Measurements from ENCODE around the gene YTHDF1. TPM values are rescaled to one million over a fixed set of nuclear protein-coding genes. Genes with fewer than 3 reads are reported as not detected.

The YTHDF1 gene
- total and polyA plus RNA-seq, 2 of the 4 experiments (the other 2 are of a cell fraction), result 10.9 to 22.6 TPM

DNA sequence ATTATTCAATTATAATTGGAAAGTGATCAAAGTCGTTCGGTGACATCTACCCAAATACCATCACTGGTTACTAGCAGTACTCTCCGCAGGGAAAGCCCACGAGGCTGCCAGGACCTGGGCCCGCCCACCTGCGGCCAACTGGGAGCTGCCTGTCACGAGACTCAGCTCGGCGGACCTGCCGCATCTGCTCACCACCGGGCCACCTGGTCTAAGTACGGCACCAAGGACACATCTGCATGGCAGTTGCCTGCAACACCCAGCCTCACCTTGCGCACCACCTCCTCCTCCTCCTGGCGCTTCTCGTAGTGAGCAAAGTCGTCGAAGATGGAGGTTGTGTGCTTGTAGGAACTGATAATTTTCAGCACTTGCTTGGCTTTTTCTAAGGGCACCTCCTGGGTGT, 13.9 kb downstream of the YTHDF1 start:
- CTCF ChIA-PET, result no interaction called here
- Histone ChIP-seq H4K5ac (ENCODE audit: low read depth, low read length) (no peak overlapping the region), H2AK5ac (ENCODE audit: low read depth, low read length) (no peak overlapping the region), H3K36me3 (ENCODE audit: control insufficient read depth, insufficient read depth, low read length) (peaks cover 52% of the 10 kb centered on the region), H2AFZ (replicated peaks; ENCODE audit: low read length, poor library complexity) (no peak overlapping the region), H4K91ac (ENCODE audit: insufficient read depth, low read depth, low read length) (no peak overlapping the region), H3K18ac (ENCODE audit: low read depth, low read length) (no peak overlapping the region), H3K27me3 (ENCODE audit: control insufficient read depth, insufficient read depth, low read length) (no peaks in the 10 kb centered on the region), H3K4ac (ENCODE audit: low read depth, low read length) (no peak overlapping the region), H2BK20ac (ENCODE audit: low read depth, low read length) (no peak overlapping the region), H3K4me1 (ENCODE audit: control insufficient read depth, insufficient read depth, low read length) (no peaks in the 10 kb centered on the region; the same call in 1 of the 2 replicates), H3K9ac (ENCODE audit: low read depth, low read length) (no peak overlapping the region), H3K56ac (ENCODE audit: extremely low read depth, insufficient read depth, low read length) (no peak overlapping the region), H3K4me3 (ENCODE audit: insufficient read depth, low read depth, low read length) (no peak overlapping the region), H3K4me2 (ENCODE audit: low read depth, low read length) (no peak overlapping the region), H3K9me1 (ENCODE audit: insufficient read depth, low read length) (peaks cover 3% of the 10 kb centered on the region; the same call in 1 of the 2 replicates), H3K79me1 (ENCODE audit: low read depth in 1 of 2, low read length in 2 of 2) (peaks cover 18 to 79% of the 10 kb centered on the region in 2 experiments), H3K14ac (replicated peaks; ENCODE audit: low read depth, low read length) (no peak overlapping the region), H2AK9ac (replicated peaks; ENCODE audit: low read depth, low read length, poor library complexity) (no peak overlapping the region), H4K8ac (ENCODE audit: low read depth in 2 of 2, low read length in 2 of 2) (no peak overlapping the region), H2BK120ac (ENCODE audit: low read depth, low read length) (no peak overlapping the region), H3K23ac (ENCODE audit: low read depth, low read length) (no peak overlapping the region), H2BK15ac (ENCODE audit: low read depth, low read length) (no peak overlapping the region), H4K20me1 (ENCODE audit: insufficient read depth, low read length) (peaks cover 96% of the 10 kb centered on the region), H3K27ac (ENCODE audit: insufficient read depth, low read length) (no peak overlapping the region), H2BK5ac (ENCODE audit: low read depth, low read length, poor library complexity, severe bottlenecking) (no peak overlapping the region), H3K9me3 (ENCODE audit: control insufficient read depth, insufficient read depth, low read length) (no peaks in the 10 kb centered on the region)
- no TSS peak for BruUV-seq (replicated peaks)
- dilution Hi-C loops (cut with HindIII; ENCODE audit: low sequenced_read_pairs, unreplicated experiment), result no loop called here
- 88% methylated on average over 7 of the region's 17 CpGs; no CpG with 5 or more reads in 1 of the 2 experiments for WGBS, 2 experiments (ENCODE audit: extremely low coverage in 2 of 2, insufficient read length in 1 of 2)
- intact Hi-C loops (cut with micrococcal nuclease), result no loop called here
- TF ChIP-seq, protein P1, sequence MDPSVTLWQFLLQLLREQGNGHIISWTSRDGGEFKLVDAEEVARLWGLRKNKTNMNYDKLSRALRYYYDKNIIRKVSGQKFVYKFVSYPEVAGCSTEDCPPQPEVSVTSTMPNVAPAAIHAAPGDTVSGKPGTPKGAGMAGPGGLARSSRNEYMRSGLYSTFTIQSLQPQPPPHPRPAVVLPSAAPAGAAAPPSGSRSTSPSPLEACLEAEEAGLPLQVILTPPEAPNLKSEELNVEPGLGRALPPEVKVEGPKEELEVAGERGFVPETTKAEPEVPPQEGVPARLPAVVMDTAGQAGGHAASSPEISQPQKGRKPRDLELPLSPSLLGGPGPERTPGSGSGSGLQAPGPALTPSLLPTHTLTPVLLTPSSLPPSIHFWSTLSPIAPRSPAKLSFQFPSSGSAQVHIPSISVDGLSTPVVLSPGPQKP (IDR thresholded peaks at IDR 0.05; ENCODE audit: borderline replicate concordance, low read depth, low read length), result no peak
- TF ChIP-seq CHD1 (IDR thresholded peaks at IDR 0.05; ENCODE audit: low read depth, low read length) (no peak), CEBPB (IDR thresholded peaks at IDR 0.05; ENCODE audit: low read depth, low read length) (no peak), FOS (IDR thresholded peaks at IDR 0.05; ENCODE audit: low read depth, low read length) (no peak), MAFK (IDR thresholded peaks at IDR 0.05; ENCODE audit: low read depth, low read length) (no peak), RCOR1 (IDR thresholded peaks at IDR 0.05; ENCODE audit: insufficient replicate concordance, low read length) (no peak), RFX5 (IDR thresholded peaks at IDR 0.05; ENCODE audit: low read depth, low read length) (no peak), MXI1 (IDR thresholded peaks at IDR 0.05; ENCODE audit: borderline replicate concordance, low read depth, low read length) (no peak), POLR2A (IDR thresholded peaks at IDR 0.05; ENCODE audit: low read depth, low read length) (no peak), SMC3 (IDR thresholded peaks at IDR 0.05; ENCODE audit: low read depth, low read length) (no peak), BHLHE40 (IDR thresholded peaks at IDR 0.05; ENCODE audit: low read depth, low read length) (no peak), RAD21 (IDR thresholded peaks at IDR 0.05; ENCODE audit: low read length) (no peak), MAZ (IDR thresholded peaks at IDR 0.05; ENCODE audit: borderline replicate concordance, low read depth, low read length) (no peak), NFE2L2 (IDR thresholded peaks at IDR 0.05; ENCODE audit: low read depth, low read length) (no peak)
- TF ChIP-seq, protein P2, sequence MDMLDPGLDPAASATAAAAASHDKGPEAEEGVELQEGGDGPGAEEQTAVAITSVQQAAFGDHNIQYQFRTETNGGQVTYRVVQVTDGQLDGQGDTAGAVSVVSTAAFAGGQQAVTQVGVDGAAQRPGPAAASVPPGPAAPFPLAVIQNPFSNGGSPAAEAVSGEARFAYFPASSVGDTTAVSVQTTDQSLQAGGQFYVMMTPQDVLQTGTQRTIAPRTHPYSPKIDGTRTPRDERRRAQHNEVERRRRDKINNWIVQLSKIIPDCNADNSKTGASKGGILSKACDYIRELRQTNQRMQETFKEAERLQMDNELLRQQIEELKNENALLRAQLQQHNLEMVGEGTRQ (IDR thresholded peaks at IDR 0.05; ENCODE audit: low read depth, low read length), result no peak
- TF ChIP-seq, protein P3, sequence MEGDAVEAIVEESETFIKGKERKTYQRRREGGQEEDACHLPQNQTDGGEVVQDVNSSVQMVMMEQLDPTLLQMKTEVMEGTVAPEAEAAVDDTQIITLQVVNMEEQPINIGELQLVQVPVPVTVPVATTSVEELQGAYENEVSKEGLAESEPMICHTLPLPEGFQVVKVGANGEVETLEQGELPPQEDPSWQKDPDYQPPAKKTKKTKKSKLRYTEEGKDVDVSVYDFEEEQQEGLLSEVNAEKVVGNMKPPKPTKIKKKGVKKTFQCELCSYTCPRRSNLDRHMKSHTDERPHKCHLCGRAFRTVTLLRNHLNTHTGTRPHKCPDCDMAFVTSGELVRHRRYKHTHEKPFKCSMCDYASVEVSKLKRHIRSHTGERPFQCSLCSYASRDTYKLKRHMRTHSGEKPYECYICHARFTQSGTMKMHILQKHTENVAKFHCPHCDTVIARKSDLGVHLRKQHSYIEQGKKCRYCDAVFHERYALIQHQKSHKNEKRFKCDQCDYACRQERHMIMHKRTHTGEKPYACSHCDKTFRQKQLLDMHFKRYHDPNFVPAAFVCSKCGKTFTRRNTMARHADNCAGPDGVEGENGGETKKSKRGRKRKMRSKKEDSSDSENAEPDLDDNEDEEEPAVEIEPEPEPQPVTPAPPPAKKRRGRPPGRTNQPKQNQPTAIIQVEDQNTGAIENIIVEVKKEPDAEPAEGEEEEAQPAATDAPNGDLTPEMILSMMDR (conservative IDR thresholded peaks at IDR 0.05; ENCODE audit: low read depth, low read length), result no peak
- POLR2A ChIA-PET (ENCODE audit: unreplicated experiment), result no interaction called here
- DNase-seq, result no peak
- in situ Hi-C loops (cut with MboI; ENCODE audit: low sequenced_read_pairs), result no loop called here
- no peak for ATAC-seq (ENCODE audit: low read depth)
